CD4-positive, alpha-beta T cell treated with Interleukin-10 for 1 hour (primary cell): ENCODE measurements around the gene EDDM13.
A peak's percentile ranks its signal among the peaks of the same experiment; 100 is the strongest.
"Not testable (repeated sequence)": the region's sequence is repeated elsewhere in the genome, so short reads cannot be mapped to it uniquely, and the experiment has no call there.

ENCODE experiments used
- DNase-seq: peaks from one replicate; pipeline ENCODE4 v3.0.0-alpha.2; 2020

Gene EDDM13

GRCh38 chr19:56272161-56272798 is at the start of gene EDDM13:
TSS of gene EDDM13 (plus strand) at chr19:56272748. CDS start at chr19:56272835, 87 bp downstream.
- DNase-seq = no peak

GRCh38 chr19:56222901-56223300 is 49.6 kb upstream of the EDDM13 start:
- DNase-seq = no peak

GRCh38 chr19:56223481-56223880 is 49.1 kb upstream of the EDDM13 start:
- DNase-seq = no peak

GRCh38 chr19:56245121-56245740 is 27.3 kb upstream of the EDDM13 start:
- DNase-seq = no peak

GRCh38 chr19:56245764-56246163 is 26.8 kb upstream of the EDDM13 start:
- DNase-seq = not testable (repeated sequence)

GRCh38 chr19:56248736-56249338 is 23.7 kb upstream of the EDDM13 start:
- not testable (repeated sequence) for DNase-seq

GRCh38 chr19:56252699-56253422 is 19.7 kb upstream of the EDDM13 start:
- peak; percentile 70 for DNase-seq

- DNase-seq = peak; percentile 55
Observed at GRCh38 chr19:56253737-56254136, 18.8 kb upstream of the EDDM13 start.

GRCh38 chr19:56258272-56258671 is 14.3 kb upstream of the EDDM13 start:
- no peak for DNase-seq

- no peak for DNase-seq
Observed at GRCh38 chr19:56261145-56261544, 11.4 kb upstream of the EDDM13 start.

- DNase-seq = not testable (repeated sequence)
Observed at GRCh38 chr19:56261932-56262331, 10.6 kb upstream of the EDDM13 start.

- no peak for DNase-seq
Observed at GRCh38 chr19:56263319-56263718, 9.2 kb upstream of the EDDM13 start.

- DNase-seq = no peak
Observed at GRCh38 chr19:56266051-56266450, 6.5 kb upstream of the EDDM13 start.

- no peak for DNase-seq
Observed at GRCh38 chr19:56269348-56269747, 3.2 kb upstream of the EDDM13 start.

- peak; percentile 18 for DNase-seq
Observed at GRCh38 chr19:56270676-56271075, 1.9 kb upstream of the EDDM13 start.

- no peak for DNase-seq
Observed at GRCh38 chr19:56271151-56271550, 1.4 kb upstream of the EDDM13 start.

- no peak for DNase-seq
Observed at GRCh38 chr19:56273563-56274117, 1.1 kb downstream of the EDDM13 start.

GRCh38 chr19:56282809-56283208 is 10.3 kb downstream of the EDDM13 start:
- DNase-seq = no peak

- DNase-seq = no peak
Observed at GRCh38 chr19:56284746-56285145, 12.2 kb downstream of the EDDM13 start.

GRCh38 chr19:56290104-56290503 is 17.6 kb downstream of the EDDM13 start:
- no peak for DNase-seq

- no peak for DNase-seq
Observed at GRCh38 chr19:56291867-56292266, 19.3 kb downstream of the EDDM13 start.

GRCh38 chr19:56294549-56294948 is 22.0 kb downstream of the EDDM13 start:
- no peak for DNase-seq
